COR-L47 (cell line): Measurements from ENCODE around the gene CACTIN.

Experiments
- DNase-seq: peaks from one replicate; lab custom pipeline; 2025; lab: John Stamatoyannopoulos, UW

CACTIN gene

GRCh38 chr19:3563709-3564524 lies 62.7 kb downstream of the CACTIN start:
- DNase-seq = no peak
